RWPE2 (cell line): ENCODE measurements around the gene PHETA2.

Experiments used
- ATAC-seq: fragments of 200-7000 bp; cut with Tn5 transposase; 3 replicates; pipeline ENCODE4 v1.9.1; 2021; ENCODE audit warnings: low read depth
- DNase-seq: peaks from one replicate; pipeline ENCODE4 v3.0.0-alpha.2; 2020; ENCODE audit warnings: low spot score
- H3K27ac ChIP-seq: fragments of 450-650 bp; 2 replicates; pipeline ENCODE4 v1.5.1; 2017; ENCODE audit warnings: mild to moderate bottlenecking; ENCODE audit not compliant: poor library complexity, severe bottlenecking
- H3K27me3 ChIP-seq: fragments of 250-450 bp; sonication (Bioruptor Pico); 2 replicates; pipeline ENCODE4 v1.5.1; 2021; ENCODE audit warnings: mild to moderate bottlenecking, moderate library complexity; ENCODE audit not compliant: insufficient read depth, poor library complexity, severe bottlenecking
- H3K36me3 ChIP-seq: fragments of 250-450 bp; sonication (Bioruptor Pico); 2 replicates; pipeline ENCODE4 v1.5.1; 2020; ENCODE audit warnings: low read depth, mild to moderate bottlenecking, moderate library complexity
- H3K4me1 ChIP-seq: fragments of 250-450 bp; sonication (Bioruptor Pico); 2 replicates; pipeline ENCODE4 v1.5.1; 2021; ENCODE audit warnings: mild to moderate bottlenecking, moderate library complexity; ENCODE audit not compliant: insufficient read depth, poor library complexity, severe bottlenecking
- H3K4me3 ChIP-seq: fragments of 250-450 bp; sonication (Bioruptor Pico); 2 replicates; pipeline ENCODE4 v1.5.1; 2021; ENCODE audit warnings: mild to moderate bottlenecking, moderate library complexity; ENCODE audit not compliant: severe bottlenecking
- H3K9me3 ChIP-seq: fragments of 250-450 bp; sonication (Bioruptor Pico); 2 replicates; pipeline ENCODE4 v1.5.1; 2021; ENCODE audit warnings: mild to moderate bottlenecking, moderate library complexity; ENCODE audit not compliant: severe bottlenecking
- CTCF ChIP-seq: fragments of 450-650 bp; IDR thresholded peaks from one replicate; pipeline ENCODE4 v1.5.1; 2017; ENCODE audit warnings: mild to moderate bottlenecking, moderate library complexity; ENCODE audit not compliant: poor library complexity, severe bottlenecking

Gene PHETA2

GRCh38 chr22:42035256-42035655 is 38.8 kb upstream of the PHETA2 start:
- Histone ChIP-seq H3K36me3 (no peaks in the 10 kb centered on the region), H3K9me3 (no peaks in the 10 kb centered on the region), H3K27ac (no peak overlapping the region), H3K4me3 (no peak overlapping the region), H3K27me3 (no peaks in the 10 kb centered on the region), H3K4me1 (no peaks in the 10 kb centered on the region)
- no peak for ATAC-seq
- TF ChIP-seq CTCF = no peak
- no peak for DNase-seq

GRCh38 chr22:42039271-42039670 is 34.8 kb upstream of the PHETA2 start:
- no peak for DNase-seq
- no peak for TF ChIP-seq CTCF
- no peak for ATAC-seq
- Histone ChIP-seq H3K36me3 (no peaks in the 10 kb centered on the region), H3K4me1 (no peaks in the 10 kb centered on the region), H3K27me3 (no peaks in the 10 kb centered on the region), H3K4me3 (no peak overlapping the region), H3K27ac (no peak overlapping the region), H3K9me3 (no peaks in the 10 kb centered on the region)

- no peaks in the 10 kb centered on the region for H3K9me3 ChIP-seq
- ATAC-seq = no peak
These were observed 32.3 kb upstream of the PHETA2 start for GRCh38 chr22:42041784-42042183.

DNA sequence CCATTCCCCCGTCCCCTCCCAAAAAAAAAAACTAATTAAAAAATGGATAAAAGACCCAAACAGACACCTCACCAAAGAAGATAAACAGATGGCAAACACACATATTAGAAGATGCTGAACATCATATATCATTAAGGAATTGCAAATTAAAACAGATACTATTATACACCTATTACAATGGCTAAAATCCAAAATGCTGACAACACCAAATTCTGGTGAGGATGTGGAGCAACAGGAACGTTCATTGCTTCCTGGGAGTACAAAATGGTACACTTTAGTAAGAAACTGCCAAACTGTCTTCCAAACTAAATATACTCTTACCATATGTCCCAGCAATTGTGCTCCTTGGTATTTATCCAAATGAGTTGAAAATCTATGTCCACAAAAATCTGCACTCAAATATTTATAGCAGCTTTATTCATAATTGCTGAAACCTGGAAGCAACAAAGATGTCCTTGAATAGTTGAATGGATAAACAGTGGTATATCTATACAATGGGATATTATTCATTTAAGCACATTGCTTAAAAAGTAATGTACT is 23.3 kb upstream of the PHETA2 start:
- no peaks in the 10 kb centered on the region for H3K27me3 ChIP-seq
- no peak overlapping the region for H3K4me3 ChIP-seq
- no peaks in the 10 kb centered on the region for H3K9me3 ChIP-seq
- ATAC-seq = no peak
- no peaks in the 10 kb centered on the region for H3K36me3 ChIP-seq
- no peak for TF ChIP-seq CTCF
- no peaks in the 10 kb centered on the region for H3K4me1 ChIP-seq
- no peak for DNase-seq
- no peak overlapping the region for H3K27ac ChIP-seq

More at GRCh38 chr22:42041784-42042183, 32.3 kb upstream of the PHETA2 start:
- DNase-seq = no peak
- Histone ChIP-seq H3K27me3 (no peaks in the 10 kb centered on the region), H3K4me1 (no peaks in the 10 kb centered on the region), H3K36me3 (no peaks in the 10 kb centered on the region), H3K27ac (no peak overlapping the region), H3K4me3 (no peak overlapping the region)
- TF ChIP-seq CTCF = no peak

- Histone ChIP-seq H3K36me3 (no peaks in the 10 kb centered on the region), H3K27me3 (no peaks in the 10 kb centered on the region), H3K4me3 (no peak overlapping the region), H3K27ac (no peak overlapping the region), H3K4me1 (no peaks in the 10 kb centered on the region), H3K9me3 (peaks cover 13% of the 10 kb centered on the region)
- TF ChIP-seq CTCF = no peak
- ATAC-seq (no peak), DNase-seq (no peak)
These were observed 21.3 kb upstream of the PHETA2 start for GRCh38 chr22:42052765-42053164.
